Gastroesophageal sphincter (tissue), 4 donors: ENCODE results near the gene EXD3. TPM values are rescaled to one million over a fixed set of nuclear protein-coding genes. Genes with fewer than 3 reads are reported as not detected.

Experiments
- ATAC-seq: fragments of 150-250 bp; one replicate; pipeline ENCODE4 v1.9.1; 2016; ENCODE audit warnings: mild to moderate bottlenecking, moderate library complexity
- H3K27ac ChIP-seq, 4 donors: fragments of 200-600 bp; sonication (generic) in 3 of 4; 1 replicate in 3 of 4; 2 replicates in 1 of 4; pipeline ENCODE4 v1.5.1; 2016 to 2019
- H3K27me3 ChIP-seq: fragments of 200-600 bp; sonication (generic); one replicate; pipeline ENCODE4 v1.5.1; 2019
- H3K36me3 ChIP-seq, 2 donors: fragments of 200-600 bp; sonication (generic); one replicate each; pipeline ENCODE4 v1.5.1; 2019; ENCODE audit warnings: control low read depth in 1 of 2
- H3K4me1 ChIP-seq, 3 donors: fragments of 200-600 bp; sonication (generic); 1 replicate in 2 of 3; 2 replicates in 1 of 3; pipeline ENCODE4 v1.5.1; 2016 to 2019; ENCODE audit warnings: control low read depth in 2 of 3
- H3K4me3 ChIP-seq, 2 donors: fragments of 200-600 bp; sonication (generic); one replicate each; pipeline ENCODE4 v1.5.1; 2019; ENCODE audit warnings: mild to moderate bottlenecking in 1 of 2, moderate library complexity in 1 of 2
- H3K9me3 ChIP-seq, 3 donors: fragments of 200-600 bp; sonication (generic); one replicate each; pipeline ENCODE4 v1.5.1; 2017 to 2019; ENCODE audit warnings: control low read depth in 2 of 3
- CTCF ChIP-seq, 4 experiments: fragments of 200-600 bp in 2 of 4; fragments of 450-650 bp in 2 of 4; sonication (generic) in 1 of 4; IDR thresholded peaks; one replicate each; pipeline ENCODE4 v1.5.1; 2017 to 2019; ENCODE audit warnings: antibody characterized with exemption in 4 of 4, mild to moderate bottlenecking in 2 of 4, moderate library complexity in 2 of 4
- EP300 ChIP-seq: sonication (generic); formaldehyde crosslinking; IDR thresholded peaks from one replicate; pipeline ENCODE4 v1.6.1; 2017; ENCODE audit warnings: antibody characterized with exemption, mild to moderate bottlenecking
- POLR2A ChIP-seq, 2 donors: fragments of 450-650 bp; IDR thresholded peaks; one replicate each; pipeline ENCODE4 v1.6.1; 2017; ENCODE audit warnings: antibody characterized with exemption in 2 of 2, mild to moderate bottlenecking in 2 of 2, moderate library complexity in 1 of 2
- POLR2AphosphoS5 ChIP-seq: sonication (generic); formaldehyde crosslinking; IDR thresholded peaks from one replicate; pipeline ENCODE4 v1.6.1; 2017; ENCODE audit warnings: antibody characterized with exemption
- WGBS, 2 donors: methylation state at CpG; one replicate each; pipeline ENCODE4 v1.1.5; 2018; ENCODE audit warnings: low coverage in 1 of 2; 5-methylcytosine and 5-hydroxymethylcytosine counted together
- total RNA-seq, 4 donors: library from RNA; depleted of rRNA; stranded (reverse); fragments of >200 nt; gene quantifications; one replicate each; pipeline ENCODE4 v1.1.0, GENCODE V29; 2016

EXD3 gene
- total RNA-seq, 4 donors from 2014 or later: 3.7 to 29.7 (median 10.9) TPM

- no peak overlapping the region for H3K4me3 ChIP-seq
- WGBS, 2 donors: no CpG with 5 or more reads among the region's 11 CpGs
- H3K27me3 ChIP-seq: no peaks in the 10 kb centered on the region
- no peak overlapping the region for H3K27ac ChIP-seq
- no peak for ATAC-seq
- no peaks in the 10 kb centered on the region for H3K9me3 ChIP-seq
- peaks cover 0 to 51% of the 10 kb centered on the region in 2 donors for H3K36me3 ChIP-seq
- H3K4me1 ChIP-seq: no peaks in the 10 kb centered on the region
- TF ChIP-seq CTCF (IDR thresholded peaks at IDR 0.05) (no peak), POLR2A (IDR thresholded peaks at IDR 0.05) (no peak), POLR2AphosphoS5 (no peak), EP300 (no peak)
These were observed 27.3 kb downstream of the EXD3 start for GRCh38 chr9:137395666-137396010.

GRCh38 chr9:137394866-137395665 lies 27.9 kb downstream of the EXD3 start:
- TF ChIP-seq POLR2AphosphoS5 (no peak), POLR2A (IDR thresholded peaks at IDR 0.05) (no peak), EP300 (no peak), CTCF (IDR thresholded peaks at IDR 0.05) (no peak)
- Histone ChIP-seq H3K36me3 (peaks cover 0 to 51% of the 10 kb centered on the region in 2 donors), H3K27me3 (no peaks in the 10 kb centered on the region), H3K4me3 (no peak overlapping the region), H3K4me1 (no peaks in the 10 kb centered on the region), H3K9me3 (no peaks in the 10 kb centered on the region), H3K27ac (no peak overlapping the region)
- no peak for ATAC-seq
- WGBS, 2 donors: no CpG with 5 or more reads among the region's 36 CpGs

GRCh38 chr9:137393176-137394150 lies 29.5 kb downstream of the EXD3 start:
- 97% methylated on average over 6 of the region's 28 CpGs; no CpG with 5 or more reads in 1 of the 2 donors for WGBS, 2 donors
- Histone ChIP-seq H3K9me3 (no peaks in the 10 kb centered on the region), H3K36me3 (peaks cover 0 to 59% of the 10 kb centered on the region in 2 donors), H3K27me3 (no peaks in the 10 kb centered on the region), H3K4me1 (no peaks in the 10 kb centered on the region), H3K27ac (no peak overlapping the region), H3K4me3 (no peak overlapping the region)
- no peak for ATAC-seq
- no peak for TF ChIP-seq EP300
- TF ChIP-seq POLR2A (IDR thresholded peaks at IDR 0.05): no peak
- no peak for TF ChIP-seq CTCF (IDR thresholded peaks at IDR 0.05)
- no peak for TF ChIP-seq POLR2AphosphoS5

GRCh38 chr9:137392232-137393007 lies 30.5 kb downstream of the EXD3 start:
- H3K9me3 ChIP-seq: no peaks in the 10 kb centered on the region
- no peaks in the 10 kb centered on the region for H3K27me3 ChIP-seq
- H3K4me1 ChIP-seq: peaks cover 0 to 8% (median 0%) of the 10 kb centered on the region in 3 donors
- H3K4me3 ChIP-seq: no peak overlapping the region
- no CpG with 5 or more reads among the region's 23 CpGs for WGBS, 2 donors
- H3K36me3 ChIP-seq: peaks cover 0 to 66% of the 10 kb centered on the region in 2 donors
- ATAC-seq: no peak
- H3K27ac ChIP-seq: no peak overlapping the region
- TF ChIP-seq EP300: no peak
- TF ChIP-seq POLR2A (IDR thresholded peaks at IDR 0.05): no peak
- no peak for TF ChIP-seq POLR2AphosphoS5
- no peak for TF ChIP-seq CTCF (IDR thresholded peaks at IDR 0.05)
